Measurements from ENCODE around the gene VCAN. TPM values are rescaled to one million over a fixed set of nuclear protein-coding genes. Genes with fewer than 3 reads are reported as not detected.

Gene VCAN
- polyA plus RNA-seq, 1 donor from 2014 or later, result 1,185 TPM

- H3K79me2 ChIP-seq (replicated peaks; ENCODE audit: insufficient read depth, low read length), result no peaks in the 10 kb centered on the region
- H3K4me2 ChIP-seq (ENCODE audit: low read length), result no peak overlapping the region
Measured at GRCh38 chr5:83614841-83615240, 143.3 kb downstream of the VCAN start.

GRCh38 chr5:83628360-83628759 is 156.8 kb downstream of the VCAN start:
- Histone ChIP-seq H3K4me3 (ENCODE audit: low read length) (no peak overlapping the region), H3K9me3 (ENCODE audit: low read length) (no peaks in the 10 kb centered on the region), H3K36me3 (ENCODE audit: insufficient read depth, low read length) (no peaks in the 10 kb centered on the region), H3K9me2 (ENCODE audit: insufficient read depth, low read length) (no peaks in the 10 kb centered on the region), H4K20me1 (ENCODE audit: insufficient read depth) (no peaks in the 10 kb centered on the region), H3F3A (ENCODE audit: insufficient read depth, low read length, poor library complexity, severe bottlenecking) (no peaks in the 10 kb centered on the region), H3K27me3 (ENCODE audit: insufficient read depth, low read depth, low read length) (no peaks in the 10 kb centered on the region), H3K4me2 (ENCODE audit: low read length) (no peak overlapping the region), H3K79me2 (replicated peaks; ENCODE audit: insufficient read depth, low read length) (no peaks in the 10 kb centered on the region), H2AFZ (ENCODE audit: low read depth, low read length) (no peak overlapping the region), H3K27ac (ENCODE audit: low read length) (no peak overlapping the region), H3K9ac (ENCODE audit: low read length) (no peak overlapping the region)
- TF ChIP-seq EZH2 (IDR thresholded peaks at IDR 0.05; ENCODE audit: borderline replicate concordance, insufficient read depth, low read length, poor library complexity, severe bottlenecking) (no peak), TAF1 (IDR thresholded peaks at IDR 0.05; ENCODE audit: low read depth) (no peak), SMC3 (conservative IDR thresholded peaks at IDR 0.05; ENCODE audit: poor library complexity) (no peak), CTCF (IDR thresholded peaks at IDR 0.05; ENCODE audit: poor library complexity, severe bottlenecking) (no peak)
- TF ChIP-seq, protein P1, sequence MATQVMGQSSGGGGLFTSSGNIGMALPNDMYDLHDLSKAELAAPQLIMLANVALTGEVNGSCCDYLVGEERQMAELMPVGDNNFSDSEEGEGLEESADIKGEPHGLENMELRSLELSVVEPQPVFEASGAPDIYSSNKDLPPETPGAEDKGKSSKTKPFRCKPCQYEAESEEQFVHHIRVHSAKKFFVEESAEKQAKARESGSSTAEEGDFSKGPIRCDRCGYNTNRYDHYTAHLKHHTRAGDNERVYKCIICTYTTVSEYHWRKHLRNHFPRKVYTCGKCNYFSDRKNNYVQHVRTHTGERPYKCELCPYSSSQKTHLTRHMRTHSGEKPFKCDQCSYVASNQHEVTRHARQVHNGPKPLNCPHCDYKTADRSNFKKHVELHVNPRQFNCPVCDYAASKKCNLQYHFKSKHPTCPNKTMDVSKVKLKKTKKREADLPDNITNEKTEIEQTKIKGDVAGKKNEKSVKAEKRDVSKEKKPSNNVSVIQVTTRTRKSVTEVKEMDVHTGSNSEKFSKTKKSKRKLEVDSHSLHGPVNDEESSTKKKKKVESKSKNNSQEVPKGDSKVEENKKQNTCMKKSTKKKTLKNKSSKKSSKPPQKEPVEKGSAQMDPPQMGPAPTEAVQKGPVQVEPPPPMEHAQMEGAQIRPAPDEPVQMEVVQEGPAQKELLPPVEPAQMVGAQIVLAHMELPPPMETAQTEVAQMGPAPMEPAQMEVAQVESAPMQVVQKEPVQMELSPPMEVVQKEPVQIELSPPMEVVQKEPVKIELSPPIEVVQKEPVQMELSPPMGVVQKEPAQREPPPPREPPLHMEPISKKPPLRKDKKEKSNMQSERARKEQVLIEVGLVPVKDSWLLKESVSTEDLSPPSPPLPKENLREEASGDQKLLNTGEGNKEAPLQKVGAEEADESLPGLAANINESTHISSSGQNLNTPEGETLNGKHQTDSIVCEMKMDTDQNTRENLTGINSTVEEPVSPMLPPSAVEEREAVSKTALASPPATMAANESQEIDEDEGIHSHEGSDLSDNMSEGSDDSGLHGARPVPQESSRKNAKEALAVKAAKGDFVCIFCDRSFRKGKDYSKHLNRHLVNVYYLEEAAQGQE (IDR thresholded peaks at IDR 0.05; ENCODE audit: borderline replicate concordance), result no peak

More at GRCh38 chr5:83614841-83615240, 143.3 kb downstream of the VCAN start:
- no peaks in the 10 kb centered on the region for H3K9me2 ChIP-seq (ENCODE audit: insufficient read depth, low read length)
- no peaks in the 10 kb centered on the region for H3F3A ChIP-seq (ENCODE audit: insufficient read depth, low read length, poor library complexity, severe bottlenecking)
- TF ChIP-seq CTCF (IDR thresholded peaks at IDR 0.05; ENCODE audit: poor library complexity, severe bottlenecking), result no peak
- no peak for TF ChIP-seq EZH2 (IDR thresholded peaks at IDR 0.05; ENCODE audit: borderline replicate concordance, insufficient read depth, low read length, poor library complexity, severe bottlenecking)
- TF ChIP-seq RAD21 (conservative IDR thresholded peaks at IDR 0.05), result no peak
- no peak for TF ChIP-seq MXI1 (conservative IDR thresholded peaks at IDR 0.05; ENCODE audit: poor library complexity, severe bottlenecking)
- no peak for TF ChIP-seq TAF1 (IDR thresholded peaks at IDR 0.05; ENCODE audit: low read depth)
- TF ChIP-seq SMC3 (conservative IDR thresholded peaks at IDR 0.05; ENCODE audit: poor library complexity), result no peak
- TF ChIP-seq, protein P1 (IDR thresholded peaks at IDR 0.05; ENCODE audit: borderline replicate concordance), result no peak
- TF ChIP-seq POLR2AphosphoS5 (IDR thresholded peaks at IDR 0.05), result no peak
- no peak for TF ChIP-seq EP300 (conservative IDR thresholded peaks at IDR 0.05; ENCODE audit: poor library complexity, severe bottlenecking)
- no peak overlapping the region for H3K27ac ChIP-seq (ENCODE audit: low read length)
- no peaks in the 10 kb centered on the region for H3K27me3 ChIP-seq (ENCODE audit: insufficient read depth, low read depth, low read length)
- no peak overlapping the region for H2AFZ ChIP-seq (ENCODE audit: low read depth, low read length)
- no peaks in the 10 kb centered on the region for H3K9me3 ChIP-seq (ENCODE audit: low read length)
- no peaks in the 10 kb centered on the region for H3K36me3 ChIP-seq (ENCODE audit: insufficient read depth, low read length)
- no peak overlapping the region for H3K9ac ChIP-seq (ENCODE audit: low read length)
- H4K20me1 ChIP-seq (ENCODE audit: insufficient read depth), result no peaks in the 10 kb centered on the region
- no peak overlapping the region for H3K4me3 ChIP-seq (ENCODE audit: low read length)

All from neural cell (in vitro differentiated cells).